ENCODE data around the gene HOMER3. TPM values are rescaled to one million over a fixed set of nuclear protein-coding genes. Genes with fewer than 3 reads are reported as not detected.

HOMER3 gene
- total RNA-seq, 1 experiment from 2014 or later: 58.9 TPM

GRCh38 chr19:18886972-18887371 is 54.0 kb downstream of the HOMER3 start:
- intact Hi-C loops (cut with micrococcal nuclease; ENCODE audit: unreplicated experiment) (no loop called here), in situ Hi-C loops (cut with HindIII; ENCODE audit: low pct_unique_long_range_greater_than_20kb, low sequenced_read_pairs) (no loop called here)
- no peak overlapping the region for H3K4me3 ChIP-seq (ENCODE audit: low read depth in 2 of 2, low read length in 2 of 2)
- DNase-seq (ENCODE audit: low read depth, low spot score) (no peak), ATAC-seq (no peak)
- no TSS peak for BruUV-seq (replicated peaks)
- ChIA-PET CTCF (no interaction called here), POLR2A (no interaction called here)
- TF ChIP-seq POLR2AphosphoS5 (IDR thresholded peaks at IDR 0.05; ENCODE audit: low read depth, low read length) (no peak), CTCF (IDR thresholded peaks at IDR 0.05) (no peak), TCF7L2 (IDR thresholded peaks at IDR 0.05; ENCODE audit: low read depth, low read length) (no peak), REST (IDR thresholded peaks at IDR 0.05; ENCODE audit: insufficient read depth in 1 of 2, low read depth in 2 of 2, low read length in 1 of 2) (no peak), SIN3A (IDR thresholded peaks at IDR 0.05; ENCODE audit: borderline replicate concordance, insufficient read depth, low read depth, low read length) (no peak)
- H3K27me3 ChIP-seq (ENCODE audit: control insufficient read depth, insufficient read depth, low read length): no peaks in the 10 kb centered on the region
- no peak overlapping the region for H3K27ac ChIP-seq (ENCODE audit: low read length)
- no peaks in the 10 kb centered on the region for H3K4me1 ChIP-seq (ENCODE audit: control insufficient read depth, insufficient read depth, low read length)
- H3K36me3 ChIP-seq (ENCODE audit: control insufficient read depth, insufficient read depth, low read length): no peaks in the 10 kb centered on the region
- H3K9me3 ChIP-seq (ENCODE audit: control insufficient read depth, insufficient read depth, low read depth, low read length): no peaks in the 10 kb centered on the region

DNA sequence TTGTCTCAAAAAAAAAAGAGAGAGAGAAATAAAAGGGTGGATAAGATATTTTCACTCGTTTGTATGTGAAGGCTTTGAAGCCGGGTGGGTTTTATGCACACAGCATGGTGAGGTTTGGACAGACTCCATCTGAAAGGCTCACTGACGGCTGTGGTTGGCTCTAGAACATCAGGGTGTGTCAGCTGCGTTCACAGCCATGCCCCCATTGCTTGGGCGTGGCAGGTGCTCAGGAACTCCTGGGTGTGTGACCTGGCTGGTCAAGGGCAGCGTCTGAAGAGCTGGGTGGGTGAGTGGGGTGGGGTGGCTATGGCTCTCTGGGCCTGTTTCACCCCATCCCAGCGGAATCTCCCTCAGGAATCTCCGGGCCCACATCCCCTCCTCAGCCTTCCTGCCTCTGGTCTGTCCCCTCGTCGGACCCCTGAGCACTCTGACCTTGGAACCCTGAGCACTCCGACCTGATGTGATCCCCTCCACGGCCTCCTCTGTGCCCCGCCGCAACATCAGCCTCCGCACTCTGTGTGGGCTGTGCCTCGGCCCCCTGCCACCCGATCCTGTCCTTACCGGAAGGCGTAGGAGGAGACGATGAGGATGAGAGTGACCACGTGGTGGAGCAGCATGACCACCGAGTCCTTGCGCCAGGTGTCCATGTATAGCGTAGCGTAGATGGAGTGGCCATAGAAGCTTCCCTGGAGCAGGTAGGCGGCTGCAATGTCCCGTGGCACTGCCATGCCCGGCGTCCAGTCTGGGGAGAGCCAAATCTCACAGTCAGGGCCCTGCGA is 57.3 kb downstream of the HOMER3 start:
- H3K36me3 ChIP-seq (ENCODE audit: control insufficient read depth, insufficient read depth, low read length): no peaks in the 10 kb centered on the region
- H3K4me1 ChIP-seq (ENCODE audit: control insufficient read depth, insufficient read depth, low read length): no peaks in the 10 kb centered on the region
- no peak overlapping the region for H3K4me3 ChIP-seq (ENCODE audit: low read depth in 2 of 2, low read length in 2 of 2)
- ChIA-PET POLR2A (no interaction called here), CTCF (no interaction called here)
- intact Hi-C loops (cut with micrococcal nuclease; ENCODE audit: unreplicated experiment) (no loop called here), in situ Hi-C loops (cut with HindIII; ENCODE audit: low pct_unique_long_range_greater_than_20kb, low sequenced_read_pairs) (no loop called here)
- no TSS peak for BruUV-seq (replicated peaks)
- no peak overlapping the region for H3K27ac ChIP-seq (ENCODE audit: low read length)
- ATAC-seq (no peak), DNase-seq (ENCODE audit: low read depth, low spot score) (no peak)
- no peaks in the 10 kb centered on the region for H3K9me3 ChIP-seq (ENCODE audit: control insufficient read depth, insufficient read depth, low read depth, low read length)
- TF ChIP-seq TCF7L2 (IDR thresholded peaks at IDR 0.05; ENCODE audit: low read depth, low read length): no peak
- no peak for TF ChIP-seq CTCF (IDR thresholded peaks at IDR 0.05)
- TF ChIP-seq SIN3A (IDR thresholded peaks at IDR 0.05; ENCODE audit: borderline replicate concordance, insufficient read depth, low read depth, low read length): no peak
- no peak for TF ChIP-seq POLR2AphosphoS5 (IDR thresholded peaks at IDR 0.05; ENCODE audit: low read depth, low read length)
- TF ChIP-seq REST (IDR thresholded peaks at IDR 0.05; ENCODE audit: insufficient read depth in 1 of 2, low read depth in 2 of 2, low read length in 1 of 2): no peak
- no peaks in the 10 kb centered on the region for H3K27me3 ChIP-seq (ENCODE audit: control insufficient read depth, insufficient read depth, low read length)

Measured in Panc1 (cell line).